ENCODE results near the gene F11R.

F11R gene

DNA sequence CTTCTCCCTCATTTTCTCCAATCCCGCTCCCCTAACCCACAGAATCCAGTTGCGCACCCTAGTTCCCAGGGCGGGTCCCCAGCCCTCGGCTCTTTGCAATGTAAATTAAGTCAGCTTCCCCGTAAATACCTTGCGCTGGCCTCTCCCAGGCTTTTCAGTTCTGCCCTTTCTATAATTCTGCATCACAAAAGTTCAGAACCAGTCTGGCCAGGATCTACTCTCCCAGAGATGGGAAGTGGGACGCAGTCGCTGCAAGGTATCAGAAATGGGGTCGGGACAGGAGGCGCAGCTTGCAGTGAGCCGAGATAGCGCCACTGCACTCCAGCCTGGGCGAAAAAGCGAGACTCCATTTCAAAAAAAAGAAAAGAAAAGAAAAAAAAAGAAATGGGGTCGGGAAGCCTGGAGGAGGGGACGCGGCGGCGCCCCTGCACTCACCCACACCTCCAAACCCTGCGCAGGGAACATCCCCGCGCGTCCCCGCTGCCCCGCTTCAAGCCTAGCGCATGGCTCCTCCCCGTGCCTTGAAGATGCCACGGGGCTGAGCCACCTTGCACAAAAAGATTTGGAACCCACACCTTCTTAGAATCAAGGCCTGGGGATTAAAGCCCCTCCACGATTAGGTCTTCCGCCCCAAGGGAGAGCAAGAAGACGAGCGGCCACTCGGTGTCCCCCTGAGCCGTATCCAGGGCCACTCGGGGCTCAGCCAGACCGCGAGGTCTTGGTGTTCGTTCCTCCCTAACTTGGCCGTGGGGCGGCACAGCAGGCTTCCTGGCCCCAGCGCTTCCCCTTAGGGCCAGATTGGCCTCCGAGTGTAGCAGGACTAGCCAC lies 39.2 kb downstream of the F11R start:
- no peak for DNase-seq (ENCODE audit: low read depth, low spot score)
- TF ChIP-seq, protein P1, sequence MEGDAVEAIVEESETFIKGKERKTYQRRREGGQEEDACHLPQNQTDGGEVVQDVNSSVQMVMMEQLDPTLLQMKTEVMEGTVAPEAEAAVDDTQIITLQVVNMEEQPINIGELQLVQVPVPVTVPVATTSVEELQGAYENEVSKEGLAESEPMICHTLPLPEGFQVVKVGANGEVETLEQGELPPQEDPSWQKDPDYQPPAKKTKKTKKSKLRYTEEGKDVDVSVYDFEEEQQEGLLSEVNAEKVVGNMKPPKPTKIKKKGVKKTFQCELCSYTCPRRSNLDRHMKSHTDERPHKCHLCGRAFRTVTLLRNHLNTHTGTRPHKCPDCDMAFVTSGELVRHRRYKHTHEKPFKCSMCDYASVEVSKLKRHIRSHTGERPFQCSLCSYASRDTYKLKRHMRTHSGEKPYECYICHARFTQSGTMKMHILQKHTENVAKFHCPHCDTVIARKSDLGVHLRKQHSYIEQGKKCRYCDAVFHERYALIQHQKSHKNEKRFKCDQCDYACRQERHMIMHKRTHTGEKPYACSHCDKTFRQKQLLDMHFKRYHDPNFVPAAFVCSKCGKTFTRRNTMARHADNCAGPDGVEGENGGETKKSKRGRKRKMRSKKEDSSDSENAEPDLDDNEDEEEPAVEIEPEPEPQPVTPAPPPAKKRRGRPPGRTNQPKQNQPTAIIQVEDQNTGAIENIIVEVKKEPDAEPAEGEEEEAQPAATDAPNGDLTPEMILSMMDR (IDR thresholded peaks at IDR 0.05; ENCODE audit: low read depth, low read length): no peak
- in situ Hi-C loops (cut with HindIII; ENCODE audit: low sequenced_read_pairs): no loop called here
- no peak overlapping the region for H3K4me3 ChIP-seq (ENCODE audit: low read depth, low read length)

GRCh38 chr1:160979286-160979685 lies 41.7 kb downstream of the F11R start:
- no peak overlapping the region for H3K4me3 ChIP-seq (ENCODE audit: low read depth, low read length)
- TF ChIP-seq, protein P1 (IDR thresholded peaks at IDR 0.05; ENCODE audit: low read depth, low read length): no peak
- in situ Hi-C loops (cut with HindIII; ENCODE audit: low sequenced_read_pairs): no loop called here
- DNase-seq (ENCODE audit: low read depth, low spot score): no peak

GRCh38 chr1:160978510-160978927 lies 42.4 kb downstream of the F11R start:
- no peak overlapping the region for H3K4me3 ChIP-seq (ENCODE audit: low read depth, low read length)

GRCh38 chr1:160975026-160975425 lies 45.9 kb downstream of the F11R start:
- no peak for DNase-seq (ENCODE audit: low read depth, low spot score)
- no peak overlapping the region for H3K4me3 ChIP-seq (ENCODE audit: low read depth, low read length)
- in situ Hi-C loops (cut with HindIII; ENCODE audit: low sequenced_read_pairs): no loop called here
- TF ChIP-seq, protein P1 (IDR thresholded peaks at IDR 0.05; ENCODE audit: low read depth, low read length): no peak

More at GRCh38 chr1:160978510-160978927, 42.4 kb downstream of the F11R start:
- TF ChIP-seq, protein P1 (IDR thresholded peaks at IDR 0.05; ENCODE audit: low read depth, low read length): no peak
- in situ Hi-C loops (cut with HindIII; ENCODE audit: low sequenced_read_pairs): no loop called here
- DNase-seq (ENCODE audit: low read depth, low spot score): no peak

DNA sequence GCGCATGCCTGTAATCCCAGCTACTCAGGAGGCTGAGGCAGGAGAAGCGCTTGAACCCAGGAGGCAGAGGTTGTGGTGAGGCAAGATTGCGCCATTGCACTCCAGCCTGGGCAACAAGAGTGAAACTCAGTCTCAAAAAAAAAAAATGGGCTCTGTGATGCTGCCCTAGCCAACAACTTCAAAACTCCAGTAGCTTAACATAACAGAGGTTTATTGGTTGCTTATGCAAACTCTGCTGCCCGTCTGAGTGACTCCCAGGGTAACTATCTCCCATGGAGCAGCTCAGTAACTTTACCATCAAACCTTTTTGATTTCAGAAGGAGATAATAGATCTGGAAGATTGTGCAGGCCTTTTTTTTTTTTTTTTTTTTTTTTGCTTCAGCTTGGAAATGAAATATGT lies 47.5 kb downstream of the F11R start:
- no peak overlapping the region for H3K4me3 ChIP-seq (ENCODE audit: low read depth, low read length)
- in situ Hi-C loops (cut with HindIII; ENCODE audit: low sequenced_read_pairs): no loop called here
- DNase-seq (ENCODE audit: low read depth, low spot score): no peak
- TF ChIP-seq, protein P1 (IDR thresholded peaks at IDR 0.05; ENCODE audit: low read depth, low read length): no peak

DNA sequence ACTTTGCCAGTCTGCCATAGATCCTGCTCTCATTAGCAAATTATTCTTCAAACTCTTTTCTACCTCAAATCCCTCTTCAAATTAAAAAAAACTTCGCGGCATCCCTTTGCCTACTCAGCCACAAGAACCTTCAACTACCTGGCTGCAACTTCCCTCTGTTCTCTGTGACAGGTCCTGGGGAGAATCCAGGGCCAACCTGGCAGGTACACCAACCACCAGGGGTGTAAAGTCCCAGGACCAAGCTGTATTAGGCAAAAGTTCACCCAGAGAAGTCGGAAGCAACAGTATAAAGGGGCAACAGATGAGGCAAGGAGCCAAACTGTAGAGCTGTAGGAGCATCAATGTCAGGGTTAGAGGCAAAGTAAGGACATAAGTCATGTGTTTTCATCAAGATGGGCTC lies 48.0 kb downstream of the F11R start:
- H3K4me3 ChIP-seq (ENCODE audit: low read depth, low read length): no peak overlapping the region
- in situ Hi-C loops (cut with HindIII; ENCODE audit: low sequenced_read_pairs): no loop called here
- no peak for DNase-seq (ENCODE audit: low read depth, low spot score)
- TF ChIP-seq, protein P1 (IDR thresholded peaks at IDR 0.05; ENCODE audit: low read depth, low read length): no peak

Data from astrocyte of the spinal cord (primary cell).